BE2C (cell line): Measurements from ENCODE around the gene ITGA5.

Experiments
- DNase-seq: peaks from one replicate; pipeline ENCODE4 v3.0.0-alpha.2; 2020
- H3K27me3 ChIP-seq: fragments of 250-450 bp; sonication (Bioruptor Pico); 2 replicates; pipeline ENCODE4 v1.5.1; 2020; ENCODE audit warnings: mild to moderate bottlenecking
- H3K36me3 ChIP-seq: fragments of 250-450 bp; sonication (Bioruptor Pico); 2 replicates; pipeline ENCODE4 v1.5.1; 2020; ENCODE audit warnings: mild to moderate bottlenecking
- H3K4me1 ChIP-seq: fragments of 250-450 bp; sonication (Bioruptor Pico); 2 replicates; pipeline ENCODE4 v1.5.1; 2020
- H3K4me3 ChIP-seq: 2 replicates; pipeline ENCODE4 v1.5.1; 2011; ENCODE audit warnings: low read depth, low read length
- H3K9me3 ChIP-seq: fragments of 250-450 bp; sonication (Bioruptor Pico); 2 replicates; pipeline ENCODE4 v1.5.1; 2020
- TF ChIP-seq, protein P1 (sequence below): IDR thresholded peaks from 2 replicates; pipeline ENCODE4 v1.5.1; 2012; ENCODE audit warnings: mild to moderate bottlenecking, low read depth, low read length

The ITGA5 gene

DNA sequence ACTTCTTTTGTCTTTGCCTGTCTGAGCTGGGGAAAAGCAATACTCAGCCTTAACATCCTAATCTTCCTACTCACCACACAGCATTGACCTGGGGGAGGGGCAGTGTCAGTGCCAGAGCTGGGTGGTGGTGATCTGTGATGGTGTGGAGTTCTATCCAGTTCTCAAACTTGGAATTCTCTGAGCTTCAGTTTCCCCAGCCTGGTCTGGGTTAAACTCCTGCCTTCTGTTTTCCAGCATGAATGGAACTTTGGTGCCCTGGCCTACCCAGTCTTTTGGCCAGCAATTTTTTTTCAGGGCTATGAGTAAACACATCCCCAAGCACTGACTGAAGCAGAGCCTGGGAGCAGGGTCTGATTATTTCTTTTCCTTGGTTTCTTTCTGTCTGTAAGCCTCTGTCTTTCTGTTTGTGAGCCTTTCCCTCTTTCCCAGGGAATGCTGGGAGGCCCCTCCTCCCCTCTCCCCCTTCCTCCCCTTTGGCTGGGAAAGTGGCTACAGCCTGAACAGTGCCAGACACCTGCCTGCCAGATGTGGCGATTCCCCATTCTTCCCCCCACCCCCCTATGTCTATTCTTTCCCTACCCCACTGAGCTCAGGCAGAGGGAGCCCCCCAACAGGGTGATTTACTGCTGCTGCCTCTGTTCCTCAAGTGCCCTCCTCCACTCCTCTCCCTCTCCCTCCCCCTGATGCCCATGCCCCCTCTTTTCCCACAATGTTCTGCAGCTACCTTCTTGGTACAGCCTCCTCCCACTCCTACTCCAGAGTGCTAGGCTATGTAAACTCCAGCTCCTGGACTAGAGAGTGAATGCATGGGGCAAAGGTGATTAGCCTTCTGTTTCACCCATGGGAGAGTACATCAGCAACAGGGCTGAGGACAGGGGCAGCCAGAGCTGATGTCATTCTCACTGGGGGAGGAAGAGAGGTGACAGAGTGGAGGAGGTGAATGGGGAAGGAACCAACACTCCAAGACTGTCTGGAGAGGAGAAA lies 65.9 kb downstream of the ITGA5 start:
- Histone ChIP-seq H3K9me3 (no peaks in the 10 kb centered on the region), H3K4me3 (peak overlapping the region; percentile 54), H3K36me3 (peaks cover 5% of the 10 kb centered on the region; the same call in 1 of the 2 replicates), H3K27me3 (no peaks in the 10 kb centered on the region), H3K4me1 (peaks cover 18% of the 10 kb centered on the region)
- TF ChIP-seq, protein P1, sequence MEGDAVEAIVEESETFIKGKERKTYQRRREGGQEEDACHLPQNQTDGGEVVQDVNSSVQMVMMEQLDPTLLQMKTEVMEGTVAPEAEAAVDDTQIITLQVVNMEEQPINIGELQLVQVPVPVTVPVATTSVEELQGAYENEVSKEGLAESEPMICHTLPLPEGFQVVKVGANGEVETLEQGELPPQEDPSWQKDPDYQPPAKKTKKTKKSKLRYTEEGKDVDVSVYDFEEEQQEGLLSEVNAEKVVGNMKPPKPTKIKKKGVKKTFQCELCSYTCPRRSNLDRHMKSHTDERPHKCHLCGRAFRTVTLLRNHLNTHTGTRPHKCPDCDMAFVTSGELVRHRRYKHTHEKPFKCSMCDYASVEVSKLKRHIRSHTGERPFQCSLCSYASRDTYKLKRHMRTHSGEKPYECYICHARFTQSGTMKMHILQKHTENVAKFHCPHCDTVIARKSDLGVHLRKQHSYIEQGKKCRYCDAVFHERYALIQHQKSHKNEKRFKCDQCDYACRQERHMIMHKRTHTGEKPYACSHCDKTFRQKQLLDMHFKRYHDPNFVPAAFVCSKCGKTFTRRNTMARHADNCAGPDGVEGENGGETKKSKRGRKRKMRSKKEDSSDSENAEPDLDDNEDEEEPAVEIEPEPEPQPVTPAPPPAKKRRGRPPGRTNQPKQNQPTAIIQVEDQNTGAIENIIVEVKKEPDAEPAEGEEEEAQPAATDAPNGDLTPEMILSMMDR = no peak
- peak; percentile 56 for DNase-seq

DNA sequence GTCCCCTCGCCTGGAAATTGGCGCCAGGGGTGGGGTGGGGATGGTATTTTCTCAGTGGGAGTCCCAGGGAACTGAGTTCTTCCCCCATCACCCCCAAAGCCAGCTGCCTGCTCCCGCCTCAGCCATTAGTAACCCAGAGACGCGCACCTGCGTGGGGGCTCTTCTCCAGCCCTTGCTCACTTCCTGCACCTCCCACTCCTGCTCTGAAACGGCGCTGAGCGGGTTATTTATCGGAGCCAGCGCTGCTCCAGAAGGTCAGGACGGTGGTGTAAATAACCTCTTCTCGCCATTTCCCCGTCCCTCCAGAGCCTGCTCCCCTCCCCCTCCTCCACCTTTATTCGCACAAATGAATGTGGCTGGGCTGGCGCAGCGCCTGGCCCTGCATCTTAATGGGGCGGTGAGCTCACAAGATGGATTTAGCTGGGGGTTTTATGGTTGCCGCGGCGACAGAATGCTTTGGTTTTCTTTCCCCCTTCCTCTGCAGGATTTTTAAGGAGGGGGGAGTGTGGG lies 67.0 kb downstream of the ITGA5 start:
- Histone ChIP-seq H3K9me3 (no peaks in the 10 kb centered on the region), H3K4me3 (peak overlapping the region; percentile 54)
- TF ChIP-seq, protein P1 = no peak

DNA sequence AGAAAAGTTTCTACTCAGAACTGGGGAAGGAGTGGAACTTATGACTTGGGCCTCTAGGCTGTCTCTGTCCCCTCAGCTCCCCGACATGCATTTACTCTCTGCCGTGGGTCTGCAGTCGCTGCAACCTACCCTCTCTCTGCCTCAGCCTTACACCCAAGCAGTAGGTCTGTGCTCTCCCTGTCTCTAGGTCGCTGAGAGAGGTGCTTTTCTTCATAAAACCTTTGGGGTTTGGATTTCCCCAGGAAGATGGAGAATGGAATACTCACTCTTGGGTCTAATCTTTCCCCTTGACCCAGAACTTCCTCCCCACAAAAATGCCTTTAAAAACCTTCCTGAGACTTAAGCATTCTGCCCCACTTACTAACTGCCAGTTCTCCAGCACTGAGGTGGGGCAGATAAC lies 67.7 kb downstream of the ITGA5 start:
- no peak for DNase-seq
- TF ChIP-seq, protein P1 = no peak
- H3K27me3 ChIP-seq = no peaks in the 10 kb centered on the region
- H3K4me1 ChIP-seq = peaks cover 13% of the 10 kb centered on the region
- H3K9me3 ChIP-seq = no peaks in the 10 kb centered on the region
- no peak overlapping the region for H3K4me3 ChIP-seq
- peaks cover 21% of the 10 kb centered on the region for H3K36me3 ChIP-seq

More for the DNA sequence above, 67.0 kb downstream of the ITGA5 start:
- Histone ChIP-seq H3K36me3 (peaks cover 14% of the 10 kb centered on the region; the same call in 1 of the 2 replicates), H3K4me1 (peaks cover 13% of the 10 kb centered on the region), H3K27me3 (no peaks in the 10 kb centered on the region)
- peak; percentile 75 for DNase-seq

DNA sequence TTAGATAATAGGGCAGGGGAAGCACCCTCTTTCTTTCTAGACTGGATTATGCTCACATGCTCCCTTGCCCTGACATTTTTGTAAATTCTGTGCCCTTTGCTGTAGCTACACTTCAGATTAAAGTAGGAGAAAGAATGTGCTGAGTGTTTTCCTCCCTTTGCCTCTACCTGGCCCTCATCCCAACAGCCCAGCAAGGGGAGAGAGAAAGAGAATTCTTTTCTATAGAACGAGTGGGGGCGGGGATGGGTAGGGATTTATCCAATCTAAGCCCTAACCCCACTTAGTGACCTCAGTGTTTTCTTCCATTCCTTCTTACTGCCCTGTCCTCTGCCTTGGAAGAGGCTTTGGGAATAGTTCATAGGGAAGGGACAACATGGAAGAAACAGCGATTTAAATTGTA lies 68.3 kb downstream of the ITGA5 start:
- Histone ChIP-seq H3K4me1 (peaks cover 13% of the 10 kb centered on the region), H3K4me3 (no peak overlapping the region), H3K9me3 (no peaks in the 10 kb centered on the region), H3K27me3 (no peaks in the 10 kb centered on the region), H3K36me3 (peaks cover 23% of the 10 kb centered on the region)
- DNase-seq = no peak
- TF ChIP-seq, protein P1 = no peak

DNA sequence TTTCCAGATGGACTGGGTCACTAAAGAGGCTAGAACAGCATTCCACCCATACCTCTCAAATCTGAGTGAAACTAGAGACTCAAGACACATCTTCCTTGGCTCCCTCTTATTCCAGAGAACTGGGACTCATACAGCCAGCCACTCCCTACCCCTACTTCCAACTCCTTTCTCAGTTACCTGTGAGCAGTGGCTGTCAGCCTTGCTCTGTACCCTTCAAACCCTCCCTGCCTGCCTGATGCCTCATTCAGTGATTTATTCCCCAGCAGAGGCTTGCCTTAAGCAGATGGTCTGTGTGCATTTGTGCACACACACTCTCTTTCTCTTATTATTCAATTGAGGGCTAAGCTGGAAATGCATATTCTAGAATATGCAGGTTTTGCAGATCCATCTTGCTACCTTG lies 69.4 kb downstream of the ITGA5 start:
- TF ChIP-seq, protein P1 = no peak
- Histone ChIP-seq H3K4me3 (no peak overlapping the region), H3K36me3 (peaks cover 29% of the 10 kb centered on the region), H3K4me1 (peaks cover 13% of the 10 kb centered on the region), H3K9me3 (no peaks in the 10 kb centered on the region), H3K27me3 (no peaks in the 10 kb centered on the region)
- DNase-seq = no peak

DNA sequence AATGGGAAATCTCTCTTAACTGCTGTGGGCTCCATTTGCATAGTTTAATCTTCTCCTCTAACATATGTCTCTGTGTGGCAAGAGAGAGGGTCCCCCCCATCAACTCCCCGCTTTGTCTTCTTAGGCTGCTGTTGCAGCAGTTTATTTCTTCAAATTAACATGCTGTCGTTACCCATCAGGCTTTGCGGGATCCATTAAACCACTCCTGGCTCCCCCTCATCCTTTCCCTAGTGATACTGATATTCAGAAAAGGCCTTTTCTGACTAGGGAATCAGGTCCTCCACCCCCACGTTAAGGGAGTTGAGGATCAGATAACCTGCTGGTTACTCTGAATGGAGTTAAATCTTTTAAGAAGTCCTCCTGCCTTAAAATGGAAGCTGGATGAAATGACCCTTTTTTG lies 70.0 kb downstream of the ITGA5 start:
- TF ChIP-seq, protein P1 = no peak
- DNase-seq = no peak
- H3K9me3 ChIP-seq = no peaks in the 10 kb centered on the region
- no peaks in the 10 kb centered on the region for H3K27me3 ChIP-seq
- no peak overlapping the region for H3K4me3 ChIP-seq
- peaks cover 36% of the 10 kb centered on the region for H3K36me3 ChIP-seq
- H3K4me1 ChIP-seq = peaks cover 13% of the 10 kb centered on the region
